ENCODE results near the gene AFTPH. TPM values are rescaled to one million over a fixed set of nuclear protein-coding genes. Genes with fewer than 3 reads are reported as not detected.

Gene AFTPH
- total RNA-seq, 1 experiment from 2014 or later = 18.8 TPM

GRCh38 chr2:64632835-64633819, 109.0 kb downstream of the AFTPH start:
- H3K36me3 ChIP-seq (ENCODE audit: insufficient read depth, low read length, poor library complexity, severe bottlenecking) = peaks cover 22% of the 10 kb centered on the region
- ChIA-PET CTCF (interaction anchor here (0.6 kb wide), 1 partner anchor 13 kb away, joined by 3 read pairs; no protein-coding TSS in a partner anchor), POLR2A (ENCODE audit: low non-redundant PET) (no interaction called here)
- BruUV-seq (replicated peaks) = TSS peak; percentile 9
- no peaks in the 10 kb centered on the region for H3K27me3 ChIP-seq (replicated peaks; ENCODE audit: insufficient read depth, low read depth, low read length, poor library complexity)
- H3K27ac ChIP-seq (ENCODE audit: low read depth, low read length, poor library complexity, severe bottlenecking) = peak overlapping the region; percentile 40
- H3K4me1 ChIP-seq (ENCODE audit: insufficient read depth, low read length, poor library complexity, severe bottlenecking) = peaks cover 30% of the 10 kb centered on the region
- DNase-seq (ENCODE audit: low spot score) = no peak
- no peak overlapping the region for H3K4me3 ChIP-seq (ENCODE audit: low read depth, low read length, poor library complexity, severe bottlenecking)
- H3K9me3 ChIP-seq (ENCODE audit: low read depth, low read length, poor library complexity, severe bottlenecking) = no peaks in the 10 kb centered on the region
- intact Hi-C loops (cut with micrococcal nuclease; ENCODE audit: unreplicated experiment) = no loop called here
- TF ChIP-seq, protein P1, sequence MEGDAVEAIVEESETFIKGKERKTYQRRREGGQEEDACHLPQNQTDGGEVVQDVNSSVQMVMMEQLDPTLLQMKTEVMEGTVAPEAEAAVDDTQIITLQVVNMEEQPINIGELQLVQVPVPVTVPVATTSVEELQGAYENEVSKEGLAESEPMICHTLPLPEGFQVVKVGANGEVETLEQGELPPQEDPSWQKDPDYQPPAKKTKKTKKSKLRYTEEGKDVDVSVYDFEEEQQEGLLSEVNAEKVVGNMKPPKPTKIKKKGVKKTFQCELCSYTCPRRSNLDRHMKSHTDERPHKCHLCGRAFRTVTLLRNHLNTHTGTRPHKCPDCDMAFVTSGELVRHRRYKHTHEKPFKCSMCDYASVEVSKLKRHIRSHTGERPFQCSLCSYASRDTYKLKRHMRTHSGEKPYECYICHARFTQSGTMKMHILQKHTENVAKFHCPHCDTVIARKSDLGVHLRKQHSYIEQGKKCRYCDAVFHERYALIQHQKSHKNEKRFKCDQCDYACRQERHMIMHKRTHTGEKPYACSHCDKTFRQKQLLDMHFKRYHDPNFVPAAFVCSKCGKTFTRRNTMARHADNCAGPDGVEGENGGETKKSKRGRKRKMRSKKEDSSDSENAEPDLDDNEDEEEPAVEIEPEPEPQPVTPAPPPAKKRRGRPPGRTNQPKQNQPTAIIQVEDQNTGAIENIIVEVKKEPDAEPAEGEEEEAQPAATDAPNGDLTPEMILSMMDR (conservative IDR thresholded peaks at IDR 0.05; ENCODE audit: low read depth, low read length) = no peak
- no peak for TF ChIP-seq EZH2 (IDR thresholded peaks at IDR 0.05; ENCODE audit: borderline replicate concordance, low read depth, low read length, poor library complexity, severe bottlenecking)

DNA sequence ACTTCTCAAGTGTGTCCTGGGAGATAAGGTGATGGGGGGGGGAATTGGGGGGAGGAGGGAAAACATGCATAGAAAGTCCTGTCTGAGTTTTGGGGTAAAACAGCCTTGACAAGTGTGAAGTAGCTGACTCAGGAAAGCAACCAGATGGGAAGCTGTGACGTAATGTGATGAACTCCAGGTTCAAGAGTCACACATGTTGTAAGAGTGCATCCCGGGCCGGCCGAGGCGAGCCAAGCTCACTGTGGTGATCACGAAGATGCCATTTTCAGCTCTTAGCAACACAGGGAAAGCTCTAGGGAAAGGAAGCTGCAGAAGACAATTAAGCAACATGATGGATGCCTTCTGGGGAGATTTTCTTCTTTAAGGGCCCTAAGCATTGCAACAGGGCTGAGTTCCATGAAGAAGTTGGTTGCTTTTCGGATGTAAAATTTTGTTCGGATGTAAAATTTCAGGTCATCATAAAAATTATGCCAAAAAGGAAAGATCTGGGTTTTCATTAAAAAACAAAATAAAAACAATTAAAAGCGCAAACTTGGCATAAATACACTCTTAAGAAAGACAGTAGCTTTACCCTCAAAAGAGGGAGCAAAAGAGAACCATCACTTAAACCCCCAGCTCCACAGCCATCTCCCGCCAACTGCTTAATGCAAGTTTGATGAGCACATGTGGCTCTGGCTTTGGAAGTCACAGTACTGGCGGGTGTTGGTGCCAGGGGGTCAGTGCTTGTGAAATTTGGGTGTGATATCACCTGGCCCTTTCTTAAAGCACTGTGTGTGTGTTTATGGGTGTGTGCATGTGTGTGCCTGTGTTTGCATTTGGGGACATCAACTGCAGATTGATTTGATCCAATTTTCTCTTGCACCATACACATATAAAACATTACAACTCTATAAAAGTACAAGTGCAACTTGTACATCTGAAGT, 110.5 kb downstream of the AFTPH start:
- Histone ChIP-seq H3K4me3 (ENCODE audit: low read depth, low read length, poor library complexity, severe bottlenecking) (no peak overlapping the region), H3K27me3 (replicated peaks; ENCODE audit: insufficient read depth, low read depth, low read length, poor library complexity) (no peaks in the 10 kb centered on the region), H3K27ac (ENCODE audit: low read depth, low read length, poor library complexity, severe bottlenecking) (no peak overlapping the region), H3K36me3 (ENCODE audit: insufficient read depth, low read length, poor library complexity, severe bottlenecking) (peaks cover 22% of the 10 kb centered on the region), H3K9me3 (ENCODE audit: low read depth, low read length, poor library complexity, severe bottlenecking) (no peaks in the 10 kb centered on the region), H3K4me1 (ENCODE audit: insufficient read depth, low read length, poor library complexity, severe bottlenecking) (peaks cover 38% of the 10 kb centered on the region)
- TF ChIP-seq, protein P1 (conservative IDR thresholded peaks at IDR 0.05; ENCODE audit: low read depth, low read length) = no peak
- TF ChIP-seq EZH2 (IDR thresholded peaks at IDR 0.05; ENCODE audit: borderline replicate concordance, low read depth, low read length, poor library complexity, severe bottlenecking) = no peak
- DNase-seq (ENCODE audit: low spot score) = no peak
- POLR2A ChIA-PET (ENCODE audit: low non-redundant PET) = interaction anchor here (1.1 kb wide), 1 partner anchor 219 kb away, joined by 5 read pairs; no protein-coding TSS in a partner anchor
- intact Hi-C loops (cut with micrococcal nuclease; ENCODE audit: unreplicated experiment) = no loop called here
- CTCF ChIA-PET = no interaction called here
- BruUV-seq (replicated peaks) = TSS peak; percentile 6
